Kidney glomerular epithelial cell (primary cell): ENCODE data around the gene MAP1LC3B2.

Source experiments
- DNase-seq: peaks from one replicate; lab custom pipeline; 2025; lab: John Stamatoyannopoulos, UW

Gene MAP1LC3B2

GRCh38 chr12:116538076-116538591 is 21.0 kb upstream of the MAP1LC3B2 start:
- DNase-seq = no peak

- no peak for DNase-seq
Measured at GRCh38 chr12:116538682-116539305, 20.4 kb upstream of the MAP1LC3B2 start.

GRCh38 chr12:116539361-116539771 is 19.8 kb upstream of the MAP1LC3B2 start:
- DNase-seq = no peak

GRCh38 chr12:116539905-116540482 is 19.2 kb upstream of the MAP1LC3B2 start:
- peak; percentile 23 for DNase-seq

- no peak for DNase-seq
Measured at GRCh38 chr12:116540622-116541152, 18.5 kb upstream of the MAP1LC3B2 start.

GRCh38 chr12:116541547-116542344 is 17.4 kb upstream of the MAP1LC3B2 start:
- no peak for DNase-seq

GRCh38 chr12:116542345-116542956 is 16.7 kb upstream of the MAP1LC3B2 start:
- no peak for DNase-seq

- DNase-seq = no peak
Measured at GRCh38 chr12:116544656-116545055, 14.5 kb upstream of the MAP1LC3B2 start.

- DNase-seq = no peak
Measured at GRCh38 chr12:116545144-116545543, 14.0 kb upstream of the MAP1LC3B2 start.

- no peak for DNase-seq
Measured at GRCh38 chr12:116545936-116546335, 13.2 kb upstream of the MAP1LC3B2 start.

- peak; percentile 94 for DNase-seq
Measured at GRCh38 chr12:116547955-116548501, 11.2 kb upstream of the MAP1LC3B2 start.

- no peak for DNase-seq
Measured at GRCh38 chr12:116549993-116550392, 9.2 kb upstream of the MAP1LC3B2 start.

GRCh38 chr12:116551151-116551550 is 8.0 kb upstream of the MAP1LC3B2 start:
- DNase-seq = no peak

GRCh38 chr12:116551619-116551951 is 7.6 kb upstream of the MAP1LC3B2 start:
- no peak for DNase-seq

GRCh38 chr12:116551952-116552772 is 7.0 kb upstream of the MAP1LC3B2 start:
- DNase-seq = no peak

GRCh38 chr12:116552773-116553373 is 6.3 kb upstream of the MAP1LC3B2 start:
- DNase-seq = no peak

- DNase-seq = no peak
Measured at GRCh38 chr12:116556356-116556952, 2.7 kb upstream of the MAP1LC3B2 start.

- no peak for DNase-seq
Measured at GRCh38 chr12:116556964-116557698, 2.0 kb upstream of the MAP1LC3B2 start.

- no peak for DNase-seq
Measured at GRCh38 chr12:116558280-116559161, 660 bp upstream of the MAP1LC3B2 start.
